GM21423 (cell line): ENCODE results near the gene PRKCB.
"Not testable (repeated sequence)": the region's sequence is repeated elsewhere in the genome, so short reads cannot be mapped to it uniquely, and the experiment has no call there.

Source experiments
- ATAC-seq: cut with Tn5 transposase; IDR thresholded peaks from one replicate; pipeline ENCODE4 v1.9.1; 2021; ENCODE audit warnings: mild to moderate bottlenecking, moderate library complexity; ENCODE audit not compliant: unreplicated experiment

The PRKCB gene

GRCh38 chr16:23996258-23996955 is 160.6 kb downstream of the PRKCB start:
- no peak for ATAC-seq

- no peak for ATAC-seq
Measured at GRCh38 chr16:23998771-23999170, 163.0 kb downstream of the PRKCB start.

- ATAC-seq = peak; percentile 71
Measured at GRCh38 chr16:23999663-24000062, 163.9 kb downstream of the PRKCB start.

GRCh38 chr16:24001710-24002109 is 165.9 kb downstream of the PRKCB start:
- no peak for ATAC-seq

- no peak for ATAC-seq
Measured at GRCh38 chr16:24002619-24003018, 166.8 kb downstream of the PRKCB start.

GRCh38 chr16:24005577-24005976 is 169.8 kb downstream of the PRKCB start:
- no peak for ATAC-seq

- ATAC-seq = no peak
Measured at GRCh38 chr16:24007391-24007790, 171.6 kb downstream of the PRKCB start.

- ATAC-seq = no peak
Measured at GRCh38 chr16:24007934-24008333, 172.2 kb downstream of the PRKCB start.

GRCh38 chr16:24009098-24009497 is 173.3 kb downstream of the PRKCB start:
- ATAC-seq = no peak

- ATAC-seq = no peak
Measured at GRCh38 chr16:24009955-24010354, 174.2 kb downstream of the PRKCB start.

- ATAC-seq = no peak
Measured at GRCh38 chr16:24010440-24011089, 174.8 kb downstream of the PRKCB start.

- ATAC-seq = no peak
Measured at GRCh38 chr16:24011237-24011636, 175.5 kb downstream of the PRKCB start.

GRCh38 chr16:24013054-24013636 is 177.4 kb downstream of the PRKCB start:
- no peak for ATAC-seq

GRCh38 chr16:24013864-24014645 is 178.3 kb downstream of the PRKCB start:
- ATAC-seq = peak; percentile 92

- not testable (repeated sequence) for ATAC-seq
Measured at GRCh38 chr16:24014955-24015354, 179.2 kb downstream of the PRKCB start.

- no peak for ATAC-seq
Measured at GRCh38 chr16:24015923-24016322, 180.1 kb downstream of the PRKCB start.

GRCh38 chr16:24018485-24018884 is 182.7 kb downstream of the PRKCB start:
- ATAC-seq = no peak

GRCh38 chr16:24022797-24023196 is 187.0 kb downstream of the PRKCB start:
- no peak for ATAC-seq

GRCh38 chr16:24023621-24024020 is 187.8 kb downstream of the PRKCB start:
- ATAC-seq = no peak

- ATAC-seq = no peak
Measured at GRCh38 chr16:24024971-24025370, 189.2 kb downstream of the PRKCB start.

GRCh38 chr16:24027466-24027865 is 191.7 kb downstream of the PRKCB start:
- no peak for ATAC-seq
